GM18505 (cell line): ENCODE measurements around the gene CDH23.

ENCODE experiments used
- ATAC-seq: cut with Tn5 transposase; IDR thresholded peaks from one replicate; pipeline ENCODE4 v1.9.1; 2021; ENCODE audit not compliant: unreplicated experiment
- POLR2A ChIP-seq: IDR thresholded peaks from 4 replicates; pipeline ENCODE4 v1.6.1; 2011; ENCODE audit warnings: borderline replicate concordance; ENCODE audit not compliant: insufficient read depth, insufficient read length; ENCODE audit errors: extremely low read depth

Gene CDH23

GRCh38 chr10:71840177-71840957 is 443.6 kb downstream of the CDH23 start:
- TF ChIP-seq POLR2A = no peak
- ATAC-seq = no peak

DNA sequence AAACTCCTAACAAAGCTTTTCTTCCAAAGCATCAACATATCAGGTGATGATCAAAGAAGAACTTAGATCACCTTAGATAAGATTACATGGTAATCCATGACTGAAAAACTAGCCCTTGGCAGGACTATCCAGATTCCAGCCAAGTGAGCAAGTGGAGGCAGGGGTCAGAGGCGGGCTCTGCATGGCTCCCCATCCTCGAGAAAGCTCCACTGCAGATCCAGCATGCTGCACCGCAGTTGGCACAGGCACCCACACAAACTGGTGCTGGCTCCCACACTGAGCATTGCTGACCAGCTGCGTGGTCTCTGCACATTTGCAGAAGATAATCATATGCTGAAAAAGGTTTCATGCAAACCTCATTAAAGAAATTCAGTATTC is 444.2 kb downstream of the CDH23 start:
- no peak for TF ChIP-seq POLR2A
- no peak for ATAC-seq

GRCh38 chr10:71842422-71842821 is 445.7 kb downstream of the CDH23 start:
- ATAC-seq = no peak
- no peak for TF ChIP-seq POLR2A

- TF ChIP-seq POLR2A = no peak
- no peak for ATAC-seq
Measured at GRCh38 chr10:71842856-71843686, 446.4 kb downstream of the CDH23 start.

- ATAC-seq = no peak
- no peak for TF ChIP-seq POLR2A
Measured at GRCh38 chr10:71844084-71844483, 447.4 kb downstream of the CDH23 start.

DNA sequence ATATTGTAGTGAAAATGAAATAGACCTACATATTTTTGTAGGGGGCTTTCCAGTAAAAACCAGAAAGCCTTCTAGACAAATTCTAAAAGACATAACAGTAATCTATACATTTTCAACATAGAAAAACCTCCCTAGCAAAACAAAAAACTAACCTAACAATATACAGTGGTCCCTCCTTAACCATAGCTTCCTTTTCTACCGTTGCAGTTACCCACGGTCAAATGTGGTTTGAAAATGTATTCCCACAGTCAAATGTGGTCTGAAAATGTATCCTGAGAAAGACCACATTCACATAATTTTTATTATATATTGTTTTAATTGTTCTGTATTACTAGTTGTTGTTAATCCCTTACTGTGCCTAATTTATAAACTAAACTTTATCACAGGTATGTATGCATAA is 448.0 kb downstream of the CDH23 start:
- TF ChIP-seq POLR2A = no peak
- no peak for ATAC-seq

GRCh38 chr10:71845410-71846405 is 449.0 kb downstream of the CDH23 start:
- no peak for TF ChIP-seq POLR2A
- ATAC-seq = no peak

- TF ChIP-seq POLR2A = no peak
- ATAC-seq = no peak
Measured at GRCh38 chr10:71846816-71847215, 450.1 kb downstream of the CDH23 start.

DNA sequence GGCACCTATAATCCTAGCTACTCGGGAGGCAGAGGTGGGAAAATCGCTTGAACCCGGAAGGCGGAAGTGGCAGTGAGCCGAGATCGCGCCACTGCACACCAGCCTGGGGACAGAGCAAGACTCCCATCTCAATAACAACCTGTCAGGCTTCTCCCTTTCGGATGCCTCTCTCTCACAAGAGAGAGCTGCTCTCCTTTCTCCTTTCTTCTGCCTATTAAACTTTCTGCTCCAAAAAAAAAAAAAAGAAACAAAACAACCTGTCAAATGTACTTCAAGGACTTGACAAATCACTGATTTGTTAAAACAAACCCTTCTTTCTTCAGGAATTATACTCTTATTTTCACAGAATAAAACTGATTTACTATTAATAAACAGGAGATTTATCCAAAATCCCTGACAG is 450.7 kb downstream of the CDH23 start:
- ATAC-seq = no peak
- no peak for TF ChIP-seq POLR2A

- no peak for TF ChIP-seq POLR2A
Measured at GRCh38 chr10:71848325-71849275, 451.9 kb downstream of the CDH23 start.

DNA sequence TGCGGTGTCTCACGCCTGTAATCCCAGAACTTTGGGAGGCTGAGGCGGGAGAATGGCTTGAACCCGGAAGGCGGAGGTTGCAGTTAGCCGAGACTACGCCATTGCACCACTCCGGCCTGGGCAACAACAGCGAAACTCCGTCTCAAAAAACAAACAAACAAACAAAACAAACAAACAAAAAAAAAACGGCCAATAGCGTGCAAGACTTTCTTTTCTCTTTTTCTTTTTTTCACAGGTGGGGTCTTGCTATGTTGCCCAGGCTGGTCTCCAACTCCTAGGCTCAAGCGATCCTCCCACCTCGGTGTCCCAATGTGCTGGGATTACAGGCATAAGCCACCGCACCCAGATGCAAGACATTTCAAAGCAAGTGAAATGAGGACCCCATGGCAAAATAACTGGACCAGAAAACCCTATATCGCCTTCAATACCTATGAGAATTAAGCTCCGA is 452.8 kb downstream of the CDH23 start:
- no peak for TF ChIP-seq POLR2A

More at GRCh38 chr10:71848325-71849275, 451.9 kb downstream of the CDH23 start:
- no peak for ATAC-seq

More for the DNA sequence above, 452.8 kb downstream of the CDH23 start:
- ATAC-seq = no peak
